ENCODE measurements around the gene MPZ.

The MPZ gene

GRCh38 chr1:161314201-161314981, 4.6 kb upstream of the MPZ start, which contains the start of gene SDHC:
Gene SDHC (plus strand): TSS chr1:161314381. CDS start chr1:161314406, 25 bp downstream.
- TF ChIP-seq CTCF (IDR thresholded peaks at IDR 0.05), result no peak
- Histone ChIP-seq H3K36me3 (peaks cover 0 to 9% (median 0%) of the 10 kb centered on the region in 3 donors), H3K4me3 (peak within 1 kb of the TSS; percentile 80 to 96), H3K27me3 (peaks cover 0 to 6% of the 10 kb centered on the region in 2 donors), H3K27ac (peak within 1 kb of the TSS; percentile 89 to 91), H3K9me3 (no peaks in the 10 kb centered on the region), H3K4me1 (peaks cover 0 to 17% (median 12%) of the 10 kb centered on the region in 4 donors)
- peak; percentile 86 to 94 for DNase-seq
- intact Hi-C loops (cut with DNase I; ENCODE audit: low total_unique reads), result no loop called here

- intact Hi-C loops (cut with DNase I; ENCODE audit: low total_unique reads), result no loop called here
- H3K9me3 ChIP-seq, result no peaks in the 10 kb centered on the region
These were observed 3.9 kb upstream of the MPZ start for GRCh38 chr1:161313554-161314200.

GRCh38 chr1:161311595-161312181, 1.9 kb upstream of the MPZ start:
- Histone ChIP-seq H3K27me3 (peaks cover 0 to 6% of the 10 kb centered on the region in 2 donors), H3K9me3 (no peaks in the 10 kb centered on the region), H3K36me3 (no peaks in the 10 kb centered on the region), H3K4me3 (no peak overlapping the region), H3K27ac (no peak overlapping the region), H3K4me1 (peaks cover 0 to 17% (median 12%) of the 10 kb centered on the region in 4 donors)
- intact Hi-C loops (cut with DNase I; ENCODE audit: low total_unique reads), result no loop called here
- DNase-seq, result no peak
- no peak for TF ChIP-seq CTCF (IDR thresholded peaks at IDR 0.05)

More at GRCh38 chr1:161313554-161314200, 3.9 kb upstream of the MPZ start:
- peak overlapping the region; percentile 89 to 91 for H3K27ac ChIP-seq
- peaks cover 0 to 17% (median 12%) of the 10 kb centered on the region in 4 donors for H3K4me1 ChIP-seq
- H3K4me3 ChIP-seq, result peak overlapping the region; percentile 80 to 96
- DNase-seq, result no peak
- peaks cover 0 to 2% (median 0%) of the 10 kb centered on the region in 3 donors for H3K36me3 ChIP-seq
- TF ChIP-seq CTCF (IDR thresholded peaks at IDR 0.05), result no peak
- peaks cover 0 to 6% of the 10 kb centered on the region in 2 donors for H3K27me3 ChIP-seq

- Histone ChIP-seq H3K27me3 (peaks cover 0 to 28% of the 10 kb centered on the region in 2 donors), H3K4me3 (no peak overlapping the region), H3K4me1 (peaks cover 0 to 17% (median 14%) of the 10 kb centered on the region in 4 donors), H3K27ac (no peak overlapping the region), H3K36me3 (no peaks in the 10 kb centered on the region), H3K9me3 (no peaks in the 10 kb centered on the region)
- no peak for TF ChIP-seq CTCF (IDR thresholded peaks at IDR 0.05)
- DNase-seq, result no peak
- intact Hi-C loops (cut with DNase I; ENCODE audit: low total_unique reads), result loop anchor here (5.0 kb wide), 1 partner anchor 81 kb away; the partner anchor contains the start of gene TOMM40L
These were observed 1.7 kb downstream of the MPZ start for GRCh38 chr1:161307892-161308638.

- no peak for DNase-seq
- Histone ChIP-seq H3K27me3 (peaks cover 0 to 28% of the 10 kb centered on the region in 2 donors), H3K4me1 (peaks cover 0 to 17% (median 14%) of the 10 kb centered on the region in 4 donors), H3K27ac (no peak overlapping the region), H3K36me3 (no peaks in the 10 kb centered on the region), H3K9me3 (no peaks in the 10 kb centered on the region), H3K4me3 (no peak overlapping the region)
- TF ChIP-seq CTCF (IDR thresholded peaks at IDR 0.05), result no peak
- intact Hi-C loops (cut with DNase I; ENCODE audit: low total_unique reads), result loop anchor here (5.0 kb wide), 1 partner anchor 80 kb away; the partner anchor contains the start of gene TOMM40L
These were observed 2.5 kb downstream of the MPZ start for GRCh38 chr1:161307230-161307768.

Data from tibial artery (tissue), 4 donors.